Measurements from ENCODE around the gene PPP1R14B.
"Not testable (repeated sequence)": the region's sequence is repeated elsewhere in the genome, so short reads cannot be mapped to it uniquely, and the experiment has no call there.

The PPP1R14B gene

DNA sequence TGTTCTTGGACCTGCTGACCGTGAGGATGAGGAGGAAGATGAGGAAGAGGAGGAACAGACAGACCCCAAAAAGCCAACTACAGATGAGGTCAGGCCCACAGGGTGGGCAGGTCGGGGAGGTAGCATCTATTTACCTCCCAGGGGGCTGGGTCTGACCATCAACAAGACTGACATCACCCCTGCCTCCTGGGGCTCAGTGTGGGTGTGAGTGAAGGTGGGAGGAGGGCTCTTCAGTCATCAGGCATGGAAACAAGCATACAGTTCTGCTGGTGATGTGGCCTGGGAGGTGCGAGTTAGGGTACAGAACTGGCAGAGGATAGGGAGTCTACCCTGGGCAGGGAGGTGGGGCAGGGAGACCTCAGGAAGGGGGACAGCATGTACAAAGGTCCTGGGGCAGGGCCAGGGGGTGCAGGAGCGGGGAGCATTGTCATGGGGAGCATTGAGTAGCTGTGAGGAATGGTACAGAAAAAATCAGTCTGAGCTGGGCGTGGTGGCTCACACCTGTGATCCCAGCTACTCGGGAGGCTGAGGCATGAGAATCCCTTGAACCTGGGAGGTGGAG, 13.5 kb upstream of the PPP1R14B start:
- DNase-seq: peak; percentile 53 to 69 (median 63)

DNA sequence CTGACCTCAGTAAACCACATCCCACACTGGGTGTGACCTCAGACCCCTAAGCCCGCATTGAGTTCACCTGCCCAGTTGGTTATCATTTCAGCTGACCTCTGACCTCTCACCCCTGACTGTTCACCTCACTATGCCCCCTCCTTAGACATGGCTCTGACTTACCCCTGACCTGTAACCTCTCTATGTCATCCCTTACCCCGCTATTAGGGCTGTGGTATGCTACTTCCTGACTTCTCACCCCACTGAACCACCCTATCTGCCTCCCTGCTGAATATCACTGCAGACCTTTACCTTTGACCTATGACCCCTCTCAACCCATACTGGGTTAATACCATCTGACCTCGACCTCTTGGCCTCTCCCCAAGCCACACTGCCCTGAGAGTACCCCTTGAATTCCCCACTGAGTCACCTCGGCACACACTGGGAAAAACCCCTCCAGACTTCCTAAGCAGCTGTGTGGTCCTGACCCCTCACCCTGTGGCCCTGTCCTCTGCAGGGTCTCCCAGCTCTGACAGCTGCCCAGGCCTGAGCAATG, 12.9 kb upstream of the PPP1R14B start:
- peak; percentile 73 to 86 (median 84) for DNase-seq

GRCh38 chr11:64258946-64259532, 12.3 kb upstream of the PPP1R14B start:
- DNase-seq: no peak

- no peak for DNase-seq
Measured at GRCh38 chr11:64258356-64258755, 11.6 kb upstream of the PPP1R14B start.

DNA sequence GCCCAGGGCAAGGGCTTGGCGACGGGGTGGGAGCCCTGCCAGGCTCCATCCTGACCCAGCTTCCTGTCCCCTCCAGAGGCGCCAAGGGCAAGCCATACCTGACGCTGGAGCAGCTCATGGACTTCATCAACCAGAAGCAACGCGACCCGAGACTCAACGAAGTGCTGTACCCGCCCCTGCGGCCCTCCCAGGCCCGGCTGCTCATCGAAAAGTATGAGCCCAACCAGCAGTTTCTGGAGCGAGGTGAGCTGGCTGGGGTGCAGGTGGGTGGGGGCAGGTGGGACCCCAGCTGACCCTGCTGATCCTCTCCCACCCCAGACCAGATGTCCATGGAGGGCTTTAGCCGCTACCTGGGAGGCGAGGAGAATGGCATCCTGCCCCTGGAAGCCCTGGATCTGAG, 9.6 kb upstream of the PPP1R14B start:
- DNase-seq: no peak

GRCh38 chr11:64255135-64256128, 8.7 kb upstream of the PPP1R14B start:
- no peak for DNase-seq

GRCh38 chr11:64254326-64254725, 7.6 kb upstream of the PPP1R14B start:
- DNase-seq: no peak

GRCh38 chr11:64253481-64253880, 6.7 kb upstream of the PPP1R14B start:
- no peak for DNase-seq

- DNase-seq: no peak
Measured at GRCh38 chr11:64253043-64253442, 6.3 kb upstream of the PPP1R14B start.

DNA sequence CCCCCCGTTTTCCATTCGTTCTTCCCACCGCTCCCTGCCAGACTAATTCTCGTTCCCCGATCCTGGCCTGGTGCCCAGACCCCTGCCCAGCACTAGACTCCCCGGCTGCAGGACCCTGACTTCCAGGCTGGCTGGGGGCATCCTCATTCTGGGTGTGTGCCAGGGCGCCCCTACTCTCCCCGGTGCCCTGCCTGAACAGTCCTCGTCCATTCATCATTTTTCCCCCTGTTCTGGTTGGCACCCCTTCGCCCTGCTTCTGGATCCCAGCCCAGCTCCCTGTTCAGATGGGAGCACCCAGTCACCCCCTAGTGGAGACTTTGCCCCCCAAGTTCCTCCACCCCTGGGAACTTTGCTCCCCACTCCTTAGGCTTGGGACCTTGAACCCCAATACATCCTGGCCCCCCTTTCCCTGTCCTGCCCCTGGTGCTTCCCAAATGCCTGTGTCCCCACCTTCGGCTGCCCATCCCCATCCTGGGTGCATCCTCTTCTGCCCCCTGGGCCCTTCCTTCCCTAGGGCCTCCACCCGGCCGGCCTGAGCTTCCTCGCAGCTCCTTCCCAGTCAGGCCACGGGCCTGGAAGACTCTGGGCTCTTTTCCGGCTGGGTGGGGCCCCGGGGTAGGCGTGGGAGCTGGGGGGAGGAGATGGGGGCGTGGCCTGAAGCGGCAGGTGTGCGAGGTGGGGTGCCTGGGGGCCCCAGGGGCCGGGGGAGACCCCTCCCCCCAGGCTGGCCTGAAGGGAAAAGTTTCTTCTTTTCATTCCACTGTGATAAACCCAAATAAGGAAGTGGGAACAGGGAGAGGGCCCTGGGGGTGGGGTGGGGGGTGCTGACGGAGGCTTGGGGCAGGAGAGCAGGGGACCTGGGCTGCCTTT, 5.5 kb upstream of the PPP1R14B start:
- DNase-seq: peak; percentile 57 to 82 (median 62)

DNA sequence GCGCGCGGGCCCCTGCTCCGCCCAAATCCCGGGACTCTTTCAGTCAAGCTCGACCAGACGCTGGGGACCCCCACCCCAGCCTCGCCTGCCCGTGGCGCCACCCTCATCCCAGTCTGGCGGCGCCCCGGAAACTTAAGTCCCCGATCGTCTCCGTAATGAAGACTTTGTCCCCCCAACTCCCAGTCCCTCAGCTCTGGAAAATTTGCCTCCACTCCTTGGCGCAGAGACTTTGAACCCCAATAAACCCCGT, 4.9 kb upstream of the PPP1R14B start:
- DNase-seq: no peak

- DNase-seq: peak; percentile 70 to 93 (median 83)
Measured at GRCh38 chr11:64251016-64251752, 4.4 kb upstream of the PPP1R14B start, which contains the start of gene PLCB3. Gene PLCB3, plus strand, starts transcription at chr11:64251530. Its CDS starts 120 bp downstream, at chr11:64251650.

- DNase-seq: no peak
Measured at GRCh38 chr11:64250415-64251015, 3.8 kb upstream of the PPP1R14B start.

- DNase-seq: no peak
Measured at GRCh38 chr11:64249563-64250414, 3.0 kb upstream of the PPP1R14B start.

- no peak for DNase-seq
Measured at GRCh38 chr11:64249038-64249437, 2.3 kb upstream of the PPP1R14B start.

GRCh38 chr11:64248578-64248977, 1.8 kb upstream of the PPP1R14B start:
- no peak for DNase-seq

DNA sequence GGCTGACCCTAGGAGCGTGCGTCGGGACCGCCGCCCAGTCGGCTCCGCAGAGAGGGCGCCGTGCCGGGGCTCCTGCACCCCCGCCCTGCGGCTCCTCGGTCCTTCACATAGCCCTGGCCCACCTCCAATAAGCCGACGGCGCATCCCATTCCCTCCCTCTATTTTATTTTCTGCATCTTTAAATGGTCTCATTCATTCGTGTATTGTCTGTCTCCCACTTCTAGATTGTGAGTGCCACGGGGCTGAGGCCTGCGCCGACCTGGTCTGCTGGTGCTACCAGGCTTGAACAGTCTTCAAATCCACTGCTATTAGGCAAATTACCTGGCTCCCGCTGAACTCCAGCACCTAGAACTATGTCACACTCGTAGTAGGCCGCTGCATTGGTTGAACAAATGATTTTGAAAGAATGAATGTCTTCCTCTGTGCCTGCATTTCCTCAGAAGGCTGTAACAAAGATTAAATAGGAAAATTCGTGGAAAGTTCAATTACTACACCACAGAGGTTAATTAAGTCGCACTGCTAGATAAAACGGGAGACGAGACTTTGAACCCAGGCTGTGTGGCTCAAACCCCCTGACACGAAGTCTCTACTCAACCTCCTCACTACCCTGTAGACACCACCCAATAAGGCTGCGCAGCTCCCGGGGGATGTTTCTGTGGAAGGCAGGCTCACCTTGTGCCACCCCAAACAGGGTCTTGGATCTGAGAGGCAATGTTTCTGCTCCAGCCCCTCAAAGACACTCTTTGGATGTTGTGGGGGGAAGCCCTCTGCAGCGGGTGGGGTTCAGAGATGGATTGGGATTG, 1.2 kb upstream of the PPP1R14B start:
- no peak for DNase-seq

DNA sequence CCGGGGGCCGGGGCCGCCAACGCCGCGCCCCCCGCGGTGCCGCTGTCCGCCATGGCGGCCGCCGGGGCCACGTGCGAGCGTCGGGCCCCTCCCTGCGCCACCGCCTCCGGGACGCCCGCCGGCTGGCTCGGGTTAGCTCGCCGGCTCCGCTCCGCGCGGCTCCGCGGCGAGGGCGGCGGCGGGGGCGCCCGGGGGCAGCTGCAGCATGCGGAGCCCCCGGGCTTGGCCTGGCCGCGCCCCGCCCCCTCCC, 197 bp downstream of the PPP1R14B start:
- not testable (repeated sequence) for DNase-seq

DNA sequence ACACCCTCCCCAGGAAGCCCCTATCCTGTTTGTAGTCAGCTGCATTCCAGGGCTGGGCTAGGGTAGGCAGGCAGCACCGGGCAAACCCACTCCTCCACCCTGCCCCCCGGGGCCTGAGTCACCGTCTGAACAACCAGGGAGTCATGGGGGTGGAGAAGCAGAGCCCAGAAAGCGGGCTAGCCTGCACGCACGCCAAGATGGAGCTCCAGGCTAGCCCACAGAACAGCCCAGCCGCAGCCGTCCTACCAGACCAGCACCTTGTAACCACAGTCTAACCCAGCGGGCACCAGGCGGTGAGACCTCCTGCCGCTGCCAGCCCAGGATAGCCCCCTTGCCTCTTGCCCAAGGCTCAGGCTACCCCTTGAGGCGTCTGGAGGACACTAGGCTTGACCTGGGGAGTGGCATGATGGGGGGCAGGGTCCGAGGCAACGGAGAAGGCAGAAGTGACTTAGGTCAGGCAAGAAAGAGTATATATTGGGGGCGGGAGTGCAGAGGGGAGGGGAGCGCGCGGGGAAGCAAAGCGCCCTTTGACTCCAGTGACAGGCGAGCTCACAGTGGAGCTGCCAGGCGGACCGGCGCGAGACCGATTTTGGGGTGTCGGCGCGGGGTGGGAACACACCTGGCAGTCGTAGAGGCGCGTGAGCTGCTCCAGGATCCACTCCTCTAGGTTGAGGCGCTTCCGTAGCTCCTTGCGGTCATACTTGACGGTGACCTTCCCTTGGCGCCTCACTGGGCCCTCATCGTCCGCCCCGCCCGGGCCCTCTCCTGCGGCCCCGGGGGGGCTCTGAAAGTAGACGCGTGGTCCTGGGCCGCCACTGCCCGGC, 734 bp downstream of the PPP1R14B start:
- peak; percentile 88 to 91 (median 89) for DNase-seq

Data from suppressor macrophage treated with lipopolysaccharide for 1 hour (primary cell).